AG10803 (cell line): ENCODE results near the gene NMNAT3.

Experiments used
- DNase-seq: peaks from one replicate; pipeline ENCODE4 v3.0.0; 2010; ENCODE audit warnings: low read depth
- H3K4me3 ChIP-seq: 2 replicates; pipeline ENCODE4 v1.5.1; 2011; ENCODE audit warnings: mild to moderate bottlenecking, low read length, control low read depth
- CTCF ChIP-seq: conservative IDR thresholded peaks from 2 replicates; pipeline ENCODE4 v1.5.1; 2011; ENCODE audit warnings: mild to moderate bottlenecking, low read length, control low read depth, inconsistent platforms

NMNAT3 gene

GRCh38 chr3:139710212-139710611 lies 32.4 kb upstream of the NMNAT3 start:
- no peak for DNase-seq
- no peak for TF ChIP-seq CTCF
- no peak overlapping the region for H3K4me3 ChIP-seq

GRCh38 chr3:139705631-139706030 lies 27.9 kb upstream of the NMNAT3 start:
- no peak for TF ChIP-seq CTCF
- no peak for DNase-seq
- no peak overlapping the region for H3K4me3 ChIP-seq

GRCh38 chr3:139696314-139696604 lies 18.5 kb upstream of the NMNAT3 start:
- no peak for DNase-seq
- no peak for TF ChIP-seq CTCF
- no peak overlapping the region for H3K4me3 ChIP-seq

GRCh38 chr3:139695426-139696313 lies 17.9 kb upstream of the NMNAT3 start:
- H3K4me3 ChIP-seq: no peak overlapping the region
- TF ChIP-seq CTCF: no peak
- no peak for DNase-seq

GRCh38 chr3:139695007-139695406 lies 17.2 kb upstream of the NMNAT3 start:
- no peak for DNase-seq
- TF ChIP-seq CTCF: no peak
- H3K4me3 ChIP-seq: no peak overlapping the region

GRCh38 chr3:139694542-139694941 lies 16.8 kb upstream of the NMNAT3 start:
- H3K4me3 ChIP-seq: no peak overlapping the region
- no peak for TF ChIP-seq CTCF
- DNase-seq: no peak

- H3K4me3 ChIP-seq: no peak overlapping the region
- no peak for TF ChIP-seq CTCF
- no peak for DNase-seq
These were observed 13.8 kb upstream of the NMNAT3 start for GRCh38 chr3:139691619-139692018.
